IPS-18a (cell line): ENCODE data around the gene C12orf56.
"Not testable (repeated sequence)": the region's sequence is repeated elsewhere in the genome, so short reads cannot be mapped to it uniquely, and the experiment has no call there.

Experiments used
- H3K27ac ChIP-seq: one replicate; pipeline ENCODE4 v1.5.1; 2013; ENCODE audit warnings: low read length
- H3K27me3 ChIP-seq: one replicate; pipeline ENCODE4 v1.6.1; 2013; ENCODE audit warnings: mild to moderate bottlenecking, low read length; ENCODE audit not compliant: control insufficient read depth, insufficient read depth
- H3K36me3 ChIP-seq: one replicate; pipeline ENCODE4 v1.6.1; 2013; ENCODE audit warnings: low read depth, low read length; ENCODE audit not compliant: control insufficient read depth
- H3K4me1 ChIP-seq: one replicate; pipeline ENCODE4 v1.6.1; 2013; ENCODE audit warnings: low read depth, low read length; ENCODE audit not compliant: control insufficient read depth
- H3K4me3 ChIP-seq: one replicate; pipeline ENCODE4 v1.5.1; 2013; ENCODE audit warnings: low read length
- H3K9ac ChIP-seq: one replicate; pipeline ENCODE4 v1.6.1; 2013; ENCODE audit warnings: mild to moderate bottlenecking, low read length, moderate library complexity
- H3K9me3 ChIP-seq: one replicate; pipeline ENCODE4 v1.6.1; 2013; ENCODE audit warnings: low read depth, low read length; ENCODE audit not compliant: control insufficient read depth

Gene C12orf56

GRCh38 chr12:64293654-64294364 lies 96.7 kb downstream of the C12orf56 start:
- H3K27me3 ChIP-seq = no peaks in the 10 kb centered on the region
- H3K27ac ChIP-seq = no peak overlapping the region
- H3K4me3 ChIP-seq = peak overlapping the region; percentile 13
- H3K4me1 ChIP-seq = no peaks in the 10 kb centered on the region
- no peaks in the 10 kb centered on the region for H3K36me3 ChIP-seq
- H3K9me3 ChIP-seq = no peaks in the 10 kb centered on the region
- no peak overlapping the region for H3K9ac ChIP-seq

GRCh38 chr12:64293174-64293573 lies 97.4 kb downstream of the C12orf56 start:
- H3K9me3 ChIP-seq, H3K36me3 ChIP-seq, H3K9ac ChIP-seq, H3K4me1 ChIP-seq, H3K27me3 ChIP-seq, H3K27ac ChIP-seq: not testable (repeated sequence)
- H3K4me3 ChIP-seq = peak overlapping the region; percentile 13

- no peaks in the 10 kb centered on the region for H3K9me3 ChIP-seq
Observed at GRCh38 chr12:64286521-64286920, 104.0 kb downstream of the C12orf56 start.

GRCh38 chr12:64284256-64284655 lies 106.3 kb downstream of the C12orf56 start:
- no peak overlapping the region for H3K27ac ChIP-seq
- no peaks in the 10 kb centered on the region for H3K36me3 ChIP-seq
- no peaks in the 10 kb centered on the region for H3K4me1 ChIP-seq
- H3K9ac ChIP-seq = no peak overlapping the region
- no peaks in the 10 kb centered on the region for H3K27me3 ChIP-seq
- H3K4me3 ChIP-seq = no peak overlapping the region
- no peaks in the 10 kb centered on the region for H3K9me3 ChIP-seq

More at GRCh38 chr12:64286521-64286920, 104.0 kb downstream of the C12orf56 start:
- no peaks in the 10 kb centered on the region for H3K27me3 ChIP-seq
- H3K4me3 ChIP-seq = no peak overlapping the region
- H3K27ac ChIP-seq = no peak overlapping the region
- no peaks in the 10 kb centered on the region for H3K36me3 ChIP-seq
- no peak overlapping the region for H3K9ac ChIP-seq
- no peaks in the 10 kb centered on the region for H3K4me1 ChIP-seq

GRCh38 chr12:64278421-64278820 lies 112.1 kb downstream of the C12orf56 start:
- Histone ChIP-seq H3K9ac (no peak overlapping the region), H3K9me3 (no peaks in the 10 kb centered on the region), H3K27me3 (no peaks in the 10 kb centered on the region)

GRCh38 chr12:64273527-64274403 lies 116.8 kb downstream of the C12orf56 start:
- Histone ChIP-seq H3K9me3 (no peaks in the 10 kb centered on the region), H3K4me1 (peaks cover 6% of the 10 kb centered on the region), H3K27me3 (no peaks in the 10 kb centered on the region), H3K36me3 (no peaks in the 10 kb centered on the region), H3K27ac (no peak overlapping the region), H3K9ac (no peak overlapping the region), H3K4me3 (no peak overlapping the region)

More at GRCh38 chr12:64278421-64278820, 112.1 kb downstream of the C12orf56 start:
- Histone ChIP-seq H3K36me3 (no peaks in the 10 kb centered on the region), H3K4me3 (no peak overlapping the region), H3K27ac (no peak overlapping the region), H3K4me1 (peaks cover 6% of the 10 kb centered on the region)

GRCh38 chr12:64270411-64270810 lies 120.1 kb downstream of the C12orf56 start:
- Histone ChIP-seq H3K36me3 (no peaks in the 10 kb centered on the region), H3K4me3 (no peak overlapping the region), H3K27ac (no peak overlapping the region), H3K9ac (no peak overlapping the region), H3K9me3 (no peaks in the 10 kb centered on the region), H3K27me3 (no peaks in the 10 kb centered on the region), H3K4me1 (peaks cover 6% of the 10 kb centered on the region)

- H3K4me3 ChIP-seq = no peak overlapping the region
- peaks cover 4% of the 10 kb centered on the region for H3K4me1 ChIP-seq
- no peak overlapping the region for H3K27ac ChIP-seq
- no peaks in the 10 kb centered on the region for H3K27me3 ChIP-seq
- no peaks in the 10 kb centered on the region for H3K36me3 ChIP-seq
- H3K9me3 ChIP-seq = no peaks in the 10 kb centered on the region
- H3K9ac ChIP-seq = no peak overlapping the region
Observed at GRCh38 chr12:64269161-64269560, 121.4 kb downstream of the C12orf56 start.

- Histone ChIP-seq H3K9ac (no peak overlapping the region), H3K4me1 (no peaks in the 10 kb centered on the region), H3K36me3 (no peaks in the 10 kb centered on the region), H3K27ac (no peak overlapping the region), H3K4me3 (no peak overlapping the region), H3K27me3 (no peaks in the 10 kb centered on the region), H3K9me3 (no peaks in the 10 kb centered on the region)
Observed at GRCh38 chr12:64268409-64268808, 122.1 kb downstream of the C12orf56 start.

GRCh38 chr12:64265839-64266238 lies 124.7 kb downstream of the C12orf56 start:
- no peaks in the 10 kb centered on the region for H3K4me1 ChIP-seq
- no peaks in the 10 kb centered on the region for H3K9me3 ChIP-seq
- H3K27me3 ChIP-seq = no peaks in the 10 kb centered on the region
- no peak overlapping the region for H3K4me3 ChIP-seq
- no peak overlapping the region for H3K27ac ChIP-seq
- H3K36me3 ChIP-seq = no peaks in the 10 kb centered on the region
- H3K9ac ChIP-seq = no peak overlapping the region

GRCh38 chr12:64261813-64262212 lies 128.7 kb downstream of the C12orf56 start:
- Histone ChIP-seq H3K9me3 (no peaks in the 10 kb centered on the region), H3K27me3 (no peaks in the 10 kb centered on the region), H3K36me3 (no peaks in the 10 kb centered on the region), H3K4me3 (no peak overlapping the region), H3K27ac (no peak overlapping the region), H3K9ac (no peak overlapping the region), H3K4me1 (no peaks in the 10 kb centered on the region)
